RKO (cell line): ENCODE measurements around the gene PAEP.

ENCODE experiments used
- DNase-seq: peaks from one replicate; pipeline ENCODE4 v3.0.0-alpha.2; 2016; ENCODE audit warnings: low spot score

PAEP gene

GRCh38 chr9:135601988-135602387 lies 40.4 kb downstream of the PAEP start:
- no peak for DNase-seq

DNA sequence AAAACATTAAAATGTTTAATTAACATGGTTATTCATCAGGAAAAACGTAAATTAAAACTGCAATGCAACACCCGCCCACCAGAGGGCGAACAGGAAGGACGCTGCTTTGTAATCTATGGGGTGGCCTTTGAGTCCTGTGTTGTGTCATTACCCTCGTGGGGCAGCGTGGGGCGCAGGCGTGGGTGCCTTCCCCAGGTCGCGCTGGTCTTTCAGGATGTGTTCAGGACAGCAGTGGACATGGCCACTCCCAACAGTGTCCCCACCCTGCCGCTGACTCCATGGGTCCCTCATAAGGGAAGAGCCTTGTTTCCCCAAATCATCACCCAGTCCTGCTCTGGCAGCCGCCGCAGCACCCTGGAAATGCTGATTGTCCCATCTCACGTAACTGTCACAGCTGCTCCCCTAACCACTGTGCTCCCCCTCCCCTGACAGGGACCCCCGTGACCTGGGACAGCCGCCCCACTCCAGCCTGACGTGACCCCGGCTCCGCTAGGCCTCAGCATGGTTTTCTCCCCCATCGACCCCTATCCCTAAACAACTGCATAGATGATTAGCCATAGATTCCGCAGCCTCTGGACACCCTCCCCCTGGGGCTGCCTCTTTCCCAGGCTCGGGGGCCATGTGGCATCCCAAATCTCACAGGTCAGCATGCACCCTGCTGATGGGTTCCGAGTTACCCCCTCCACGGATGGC lies 41.4 kb downstream of the PAEP start:
- DNase-seq: peak; percentile 72

DNA sequence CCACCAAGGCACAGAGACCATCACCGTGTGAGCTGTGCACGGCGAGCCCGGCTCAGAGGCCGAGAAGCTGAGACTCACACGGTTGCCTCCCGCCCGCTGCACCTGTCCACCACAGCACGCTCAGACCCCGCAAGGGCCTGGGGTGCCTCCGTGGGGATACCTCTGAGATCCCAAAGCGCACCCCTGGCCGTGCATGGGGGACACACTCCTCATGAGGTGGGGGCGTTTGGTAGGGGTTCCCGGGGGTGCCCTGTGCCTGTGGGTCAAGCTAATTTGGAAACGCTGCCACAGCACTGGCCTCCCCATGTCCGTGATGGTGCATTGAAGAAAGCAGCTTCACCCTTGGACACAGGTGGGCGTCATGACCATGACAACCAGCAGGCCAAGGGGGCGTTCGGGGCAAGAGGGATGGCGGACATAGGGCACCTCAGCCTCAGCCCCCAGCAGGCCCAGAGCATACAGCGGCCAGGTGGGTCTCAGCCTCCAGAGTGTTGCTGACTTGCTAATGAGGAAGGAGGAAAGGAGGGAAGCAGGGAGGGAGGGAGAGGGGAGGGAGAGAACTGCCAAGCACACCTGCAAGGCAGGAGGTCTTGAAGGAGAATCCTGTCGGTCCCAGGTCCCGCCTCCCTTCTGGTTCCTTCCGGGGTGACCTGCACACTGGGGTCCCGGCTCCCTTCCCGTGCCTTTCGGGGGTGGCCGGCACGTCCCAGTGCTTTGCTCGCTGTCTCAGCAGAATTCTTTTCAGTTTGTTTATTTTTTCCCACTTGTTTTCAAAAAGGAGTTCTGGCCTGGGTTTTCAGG lies 43.1 kb downstream of the PAEP start:
- no peak for DNase-seq

GRCh38 chr9:135605238-135605781 lies 43.8 kb downstream of the PAEP start:
- DNase-seq: no peak

DNA sequence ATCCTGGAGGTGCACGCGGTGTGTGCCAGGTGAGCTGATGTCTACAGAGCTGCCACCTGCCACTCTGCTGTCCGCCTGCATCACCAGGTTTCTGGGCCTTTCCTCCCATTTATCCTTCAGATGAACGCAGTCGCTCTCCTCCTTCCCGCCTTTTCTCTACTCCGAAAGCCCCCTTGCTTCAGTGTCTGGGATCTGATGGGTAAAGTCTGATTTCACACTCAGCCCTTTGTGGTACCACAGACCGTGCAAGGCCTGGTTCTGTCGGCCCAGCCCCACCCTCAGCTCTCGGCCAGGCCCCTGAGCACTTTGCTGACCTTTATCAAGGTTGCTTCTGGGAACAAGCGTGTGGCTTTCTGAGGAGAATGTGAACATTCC lies 45.3 kb downstream of the PAEP start:
- DNase-seq: no peak

- no peak for DNase-seq
These were observed 46.1 kb downstream of the PAEP start for GRCh38 chr9:135607401-135608293.

DNA sequence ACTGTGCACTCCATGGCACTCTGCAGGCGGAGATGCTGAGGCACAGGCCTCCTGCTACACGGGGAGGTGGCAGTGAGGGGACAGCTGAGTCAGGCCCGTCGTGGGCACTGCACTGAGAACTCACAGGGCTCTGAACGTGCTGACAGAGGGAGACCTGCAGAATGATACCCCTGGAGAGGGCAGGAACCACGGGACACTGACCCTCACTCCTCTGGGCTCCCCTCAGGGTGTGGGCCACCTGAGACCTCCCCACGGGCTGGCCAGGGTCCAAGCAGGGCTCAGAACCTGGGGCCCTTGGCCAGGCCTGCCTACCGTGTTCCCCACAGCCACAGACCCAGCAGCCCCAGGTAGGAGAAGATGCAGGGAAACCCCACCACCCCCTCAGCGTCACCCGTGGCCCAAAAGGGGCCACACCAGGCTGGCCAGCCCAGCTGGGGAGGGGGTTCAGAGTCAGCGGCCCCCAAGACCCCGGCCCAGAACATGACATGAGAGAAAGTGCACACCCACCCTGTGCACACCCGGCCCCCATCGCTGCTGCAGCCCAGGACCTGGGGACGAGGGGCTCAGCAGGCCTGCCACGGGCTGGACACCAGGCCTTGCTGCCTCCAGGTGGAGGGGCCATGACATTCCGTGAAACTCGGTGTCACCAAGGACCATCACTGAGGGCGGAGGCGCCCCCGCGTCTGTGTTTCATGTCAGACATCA lies 46.9 kb downstream of the PAEP start:
- DNase-seq: no peak

DNA sequence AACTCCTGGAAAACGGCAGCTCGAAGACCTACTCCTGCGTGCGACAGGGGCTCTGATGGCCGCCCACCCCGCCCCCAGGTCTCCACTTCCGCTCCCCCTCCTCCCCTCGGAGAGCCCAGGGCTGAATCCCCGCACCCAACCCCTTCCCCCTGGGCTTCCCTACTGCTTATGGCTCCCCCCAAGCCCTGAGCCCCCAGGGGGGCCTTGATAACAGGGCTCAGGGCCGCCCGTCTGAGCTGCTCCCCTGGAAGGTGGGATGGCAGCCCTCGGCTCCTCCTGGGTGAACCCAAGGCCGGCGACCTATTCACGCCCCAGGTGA lies 47.4 kb downstream of the PAEP start:
- no peak for DNase-seq

- DNase-seq: no peak
These were observed 47.9 kb downstream of the PAEP start for GRCh38 chr9:135609366-135609955.

GRCh38 chr9:135610290-135611141 lies 49.0 kb downstream of the PAEP start:
- no peak for DNase-seq

- no peak for DNase-seq
These were observed 49.8 kb downstream of the PAEP start for GRCh38 chr9:135611142-135611874.

- no peak for DNase-seq
These were observed 50.3 kb downstream of the PAEP start for GRCh38 chr9:135611875-135612209.

- peak; percentile 39 for DNase-seq
These were observed 50.9 kb downstream of the PAEP start for GRCh38 chr9:135612437-135612836.

GRCh38 chr9:135612981-135613910 lies 51.7 kb downstream of the PAEP start:
- DNase-seq: no peak

DNA sequence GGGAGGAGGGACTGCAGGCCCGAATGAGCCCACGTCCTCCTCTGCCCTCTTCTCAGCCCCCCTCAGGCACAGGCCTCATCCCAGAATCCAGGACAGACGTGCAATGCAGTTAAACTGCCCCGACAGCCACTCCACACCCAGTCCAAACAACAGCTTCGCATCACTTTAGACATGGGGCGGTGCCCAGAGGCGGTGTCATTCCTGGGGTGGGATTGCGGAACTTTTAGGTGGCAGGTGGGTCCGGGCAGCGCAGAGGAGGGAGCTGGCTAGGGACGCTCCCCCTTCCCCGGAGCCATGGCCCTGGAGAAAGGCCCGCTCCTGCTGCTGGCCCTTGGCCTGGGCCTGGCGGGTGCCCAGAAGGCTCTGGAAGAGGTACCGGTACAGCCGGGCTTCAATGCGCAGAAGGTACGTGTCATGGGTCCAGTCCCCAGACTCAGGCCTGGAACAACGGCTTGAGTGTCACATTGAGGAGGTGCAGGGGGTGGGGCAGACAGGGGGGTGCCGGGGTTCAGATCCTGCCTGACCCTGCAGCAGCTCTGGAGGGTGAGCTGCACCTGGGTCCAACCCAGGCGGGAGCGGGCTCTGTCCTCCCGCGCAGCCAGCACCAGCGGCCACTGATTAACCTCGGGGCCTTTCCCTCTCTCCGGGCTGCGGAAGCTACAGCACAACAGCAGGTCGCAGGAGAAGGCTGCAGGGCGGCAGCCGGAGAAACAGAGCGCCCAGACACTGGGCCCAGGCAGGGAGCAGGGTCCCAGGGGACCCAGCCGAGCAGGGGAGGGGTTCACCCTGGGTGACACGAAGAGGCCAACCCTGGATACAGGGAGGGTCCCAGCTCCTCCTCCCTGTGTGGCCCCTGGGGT lies 52.6 kb downstream of the PAEP start:
- DNase-seq: no peak

DNA sequence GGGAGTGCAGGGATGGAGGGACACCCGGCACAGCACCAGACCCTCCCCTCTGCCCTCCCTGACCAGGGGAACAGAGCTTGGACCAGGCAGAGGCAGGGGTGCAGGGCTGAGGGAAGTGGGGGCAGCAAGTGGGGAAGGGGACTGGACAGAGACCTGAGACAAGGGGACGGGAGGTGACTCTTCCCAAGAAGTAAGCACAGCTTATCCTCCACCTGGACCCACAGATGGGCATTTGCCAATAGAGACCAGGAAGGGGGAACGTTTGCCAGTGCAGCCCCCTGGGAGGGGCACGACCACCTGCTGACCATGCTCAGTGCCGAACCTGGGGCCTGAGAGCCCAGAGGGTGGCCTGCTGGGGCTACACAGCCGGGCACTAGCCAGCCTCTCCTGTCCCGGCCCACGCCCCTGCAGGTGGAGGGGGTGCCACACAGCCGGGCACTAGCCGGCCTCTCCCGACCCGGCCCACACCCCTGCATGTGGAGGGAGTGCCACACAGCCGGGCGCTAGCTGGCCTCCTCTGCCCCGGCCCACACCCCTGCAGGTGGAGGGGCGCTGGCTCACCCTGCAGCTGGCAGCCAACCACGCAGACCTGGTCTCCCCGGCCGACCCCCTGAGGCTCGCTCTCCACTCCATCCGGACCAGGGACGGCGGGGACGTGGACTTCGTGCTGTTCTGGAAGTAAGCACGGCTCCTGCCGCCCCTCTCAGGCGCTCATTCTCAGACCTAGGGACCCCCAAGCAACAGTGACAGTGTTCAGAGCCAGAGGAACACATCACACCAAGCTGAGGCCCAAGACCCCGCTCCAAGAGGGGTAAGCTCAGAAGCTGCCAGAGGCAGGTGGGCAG lies 53.5 kb downstream of the PAEP start:
- no peak for DNase-seq
